Suprapubic skin (tissue), 3 donors: ENCODE data around the gene TPRN.

Experiments used
- CTCF ChIP-seq, 2 donors: fragments of 200-600 bp in 1 of 2; fragments of 450-650 bp in 1 of 2; sonication (generic) in 1 of 2; IDR thresholded peaks; one replicate each; pipeline ENCODE4 v1.5.1; 2016 to 2019; ENCODE audit warnings: antibody characterized with exemption in 2 of 2, mild to moderate bottlenecking in 1 of 2, moderate library complexity in 1 of 2
- EP300 ChIP-seq: sonication (generic); formaldehyde crosslinking; IDR thresholded peaks from one replicate; pipeline ENCODE4 v1.6.1; 2017; ENCODE audit warnings: antibody characterized with exemption

- no peak for TF ChIP-seq EP300
- TF ChIP-seq CTCF (IDR thresholded peaks at IDR 0.05), result no peak
These were observed 42.7 kb downstream of the TPRN start for GRCh38 chr9:137157618-137158415.
